ENCODE data around the gene AGTRAP. TPM values are rescaled to one million over a fixed set of nuclear protein-coding genes. Genes with fewer than 3 reads are reported as not detected.

Gene AGTRAP
- total and polyA plus RNA-seq, 9 of the 15 experiments (the other 6 are each of a cell fraction or from before 2014, with no cell fraction given) = 26.8 to 105 (median 57.5) TPM

DNA sequence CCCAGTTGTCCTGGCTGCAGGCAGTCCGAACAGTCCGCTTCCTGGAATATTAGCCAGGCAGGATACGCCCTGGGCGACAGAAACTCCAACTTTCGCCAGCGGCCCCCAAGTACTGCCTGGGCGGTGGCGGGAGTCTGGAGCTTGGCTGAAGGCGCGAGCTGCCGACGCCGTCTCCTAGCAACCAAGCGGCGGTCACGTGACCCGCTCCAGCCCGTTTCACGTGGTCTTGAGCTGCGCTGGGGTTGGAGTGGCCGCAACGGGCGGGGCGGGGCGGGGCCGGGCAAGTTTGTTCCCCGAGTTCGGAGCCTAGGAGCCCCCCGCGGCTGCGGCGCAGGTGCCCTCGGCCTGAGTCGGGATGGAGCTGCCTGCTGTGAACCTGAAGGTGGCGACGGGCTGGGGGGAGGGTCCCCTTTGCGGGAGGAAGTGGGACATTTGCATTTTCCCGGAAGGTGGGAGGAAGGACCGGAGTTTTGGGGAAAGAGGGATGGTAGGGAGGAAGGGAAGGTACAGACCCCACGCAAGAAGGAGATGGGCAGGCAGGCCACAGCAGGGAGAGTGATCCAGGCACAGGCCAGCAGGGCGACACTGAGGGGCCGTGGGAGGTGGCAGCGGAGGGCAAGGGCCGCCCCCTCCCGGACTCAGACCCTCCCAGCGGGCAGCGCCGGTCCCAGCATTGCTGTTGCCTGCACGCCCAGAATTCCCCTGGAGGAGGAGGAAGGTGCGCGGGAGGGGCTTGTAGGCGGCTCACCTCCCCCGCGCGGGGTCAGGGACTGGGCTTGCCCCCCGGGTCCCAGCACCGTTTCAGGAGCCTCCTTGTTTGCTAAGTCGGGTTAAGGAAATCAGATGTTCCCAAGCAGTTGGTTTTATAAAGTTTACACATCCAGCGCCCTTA lies at the start of gene AGTRAP (continued):
- TF ChIP-seq SREBF2 (CRISPR knock-in tag; IDR thresholded peaks at IDR 0.05) (0 out of 2 replicates have a peak, but pooled peaks have one; percentile 72), HDAC1 (IDR thresholded peaks at IDR 0.05) (peak in 1 of 2 experiments; percentile 94; a peak in 2 of 4 replicates), ZNF232 (CRISPR knock-in tag; IDR thresholded peaks at IDR 0.05) (0 out of 2 replicates have a peak, but pooled peaks have one; percentile 51), KLF6 (CRISPR knock-in tag; IDR thresholded peaks at IDR 0.05; ENCODE audit: borderline replicate concordance) (peak; percentile 7; the same call in 1 of the 2 replicates), PHF20 (IDR thresholded peaks at IDR 0.05; ENCODE audit: partially characterized antibody) (peak; percentile 66), TBP (optimal IDR thresholded peaks at IDR 0.05; ENCODE audit: low read depth, low read length) (peak; percentile 22), POLR2AphosphoS5 (IDR thresholded peaks at IDR 0.05; ENCODE audit: control insufficient read depth, insufficient read depth, low read depth, low read length) (peak; percentile 33), FOXA3 (CRISPR knock-in tag; conservative IDR thresholded peaks at IDR 0.05 in 1 of 2, IDR thresholded peaks at IDR 0.05 in 1 of 2) (peak in 1 of 2 experiments; percentile 50; a peak in 1 of 4 replicates)
- TF ChIP-seq, protein P1, sequence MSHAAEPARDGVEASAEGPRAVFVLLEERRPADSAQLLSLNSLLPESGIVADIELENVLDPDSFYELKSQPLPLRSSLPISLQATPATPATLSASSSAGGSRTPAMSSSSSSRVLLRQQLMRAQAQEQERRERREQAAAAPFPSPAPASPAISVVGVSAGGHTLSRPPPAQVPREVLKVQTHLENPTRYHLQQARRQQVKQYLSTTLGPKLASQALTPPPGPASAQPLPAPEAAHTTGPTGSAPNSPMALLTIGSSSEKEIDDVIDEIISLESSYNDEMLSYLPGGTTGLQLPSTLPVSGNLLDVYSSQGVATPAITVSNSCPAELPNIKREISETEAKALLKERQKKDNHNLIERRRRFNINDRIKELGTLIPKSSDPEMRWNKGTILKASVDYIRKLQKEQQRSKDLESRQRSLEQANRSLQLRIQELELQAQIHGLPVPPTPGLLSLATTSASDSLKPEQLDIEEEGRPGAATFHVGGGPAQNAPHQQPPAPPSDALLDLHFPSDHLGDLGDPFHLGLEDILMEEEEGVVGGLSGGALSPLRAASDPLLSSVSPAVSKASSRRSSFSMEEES (CRISPR knock-in tag; IDR thresholded peaks at IDR 0.05) = peak; percentile 100
- TF ChIP-seq, protein P2, sequence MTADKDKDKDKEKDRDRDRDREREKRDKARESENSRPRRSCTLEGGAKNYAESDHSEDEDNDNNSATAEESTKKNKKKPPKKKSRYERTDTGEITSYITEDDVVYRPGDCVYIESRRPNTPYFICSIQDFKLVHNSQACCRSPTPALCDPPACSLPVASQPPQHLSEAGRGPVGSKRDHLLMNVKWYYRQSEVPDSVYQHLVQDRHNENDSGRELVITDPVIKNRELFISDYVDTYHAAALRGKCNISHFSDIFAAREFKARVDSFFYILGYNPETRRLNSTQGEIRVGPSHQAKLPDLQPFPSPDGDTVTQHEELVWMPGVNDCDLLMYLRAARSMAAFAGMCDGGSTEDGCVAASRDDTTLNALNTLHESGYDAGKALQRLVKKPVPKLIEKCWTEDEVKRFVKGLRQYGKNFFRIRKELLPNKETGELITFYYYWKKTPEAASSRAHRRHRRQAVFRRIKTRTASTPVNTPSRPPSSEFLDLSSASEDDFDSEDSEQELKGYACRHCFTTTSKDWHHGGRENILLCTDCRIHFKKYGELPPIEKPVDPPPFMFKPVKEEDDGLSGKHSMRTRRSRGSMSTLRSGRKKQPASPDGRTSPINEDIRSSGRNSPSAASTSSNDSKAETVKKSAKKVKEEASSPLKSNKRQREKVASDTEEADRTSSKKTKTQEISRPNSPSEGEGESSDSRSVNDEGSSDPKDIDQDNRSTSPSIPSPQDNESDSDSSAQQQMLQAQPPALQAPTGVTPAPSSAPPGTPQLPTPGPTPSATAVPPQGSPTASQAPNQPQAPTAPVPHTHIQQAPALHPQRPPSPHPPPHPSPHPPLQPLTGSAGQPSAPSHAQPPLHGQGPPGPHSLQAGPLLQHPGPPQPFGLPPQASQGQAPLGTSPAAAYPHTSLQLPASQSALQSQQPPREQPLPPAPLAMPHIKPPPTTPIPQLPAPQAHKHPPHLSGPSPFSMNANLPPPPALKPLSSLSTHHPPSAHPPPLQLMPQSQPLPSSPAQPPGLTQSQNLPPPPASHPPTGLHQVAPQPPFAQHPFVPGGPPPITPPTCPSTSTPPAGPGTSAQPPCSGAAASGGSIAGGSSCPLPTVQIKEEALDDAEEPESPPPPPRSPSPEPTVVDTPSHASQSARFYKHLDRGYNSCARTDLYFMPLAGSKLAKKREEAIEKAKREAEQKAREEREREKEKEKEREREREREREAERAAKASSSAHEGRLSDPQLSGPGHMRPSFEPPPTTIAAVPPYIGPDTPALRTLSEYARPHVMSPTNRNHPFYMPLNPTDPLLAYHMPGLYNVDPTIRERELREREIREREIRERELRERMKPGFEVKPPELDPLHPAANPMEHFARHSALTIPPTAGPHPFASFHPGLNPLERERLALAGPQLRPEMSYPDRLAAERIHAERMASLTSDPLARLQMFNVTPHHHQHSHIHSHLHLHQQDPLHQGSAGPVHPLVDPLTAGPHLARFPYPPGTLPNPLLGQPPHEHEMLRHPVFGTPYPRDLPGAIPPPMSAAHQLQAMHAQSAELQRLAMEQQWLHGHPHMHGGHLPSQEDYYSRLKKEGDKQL (CRISPR knock-in tag; IDR thresholded peaks at IDR 0.05; ENCODE audit: borderline replicate concordance) = no peak; the same call in 1 of the 2 replicates
- TF ChIP-seq, protein P3, sequence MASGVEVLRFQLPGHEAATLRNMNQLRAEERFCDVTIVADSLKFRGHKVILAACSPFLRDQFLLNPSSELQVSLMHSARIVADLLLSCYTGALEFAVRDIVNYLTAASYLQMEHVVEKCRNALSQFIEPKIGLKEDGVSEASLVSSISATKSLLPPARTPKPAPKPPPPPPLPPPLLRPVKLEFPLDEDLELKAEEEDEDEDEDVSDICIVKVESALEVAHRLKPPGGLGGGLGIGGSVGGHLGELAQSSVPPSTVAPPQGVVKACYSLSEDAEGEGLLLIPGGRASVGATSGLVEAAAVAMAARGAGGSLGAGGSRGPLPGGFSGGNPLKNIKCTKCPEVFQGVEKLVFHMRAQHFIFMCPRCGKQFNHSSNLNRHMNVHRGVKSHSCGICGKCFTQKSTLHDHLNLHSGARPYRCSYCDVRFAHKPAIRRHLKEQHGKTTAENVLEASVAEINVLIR (CRISPR knock-in tag; IDR thresholded peaks at IDR 0.05) = peak; percentile 1; the same call in 1 of the 2 replicates
- TF ChIP-seq, protein P4, sequence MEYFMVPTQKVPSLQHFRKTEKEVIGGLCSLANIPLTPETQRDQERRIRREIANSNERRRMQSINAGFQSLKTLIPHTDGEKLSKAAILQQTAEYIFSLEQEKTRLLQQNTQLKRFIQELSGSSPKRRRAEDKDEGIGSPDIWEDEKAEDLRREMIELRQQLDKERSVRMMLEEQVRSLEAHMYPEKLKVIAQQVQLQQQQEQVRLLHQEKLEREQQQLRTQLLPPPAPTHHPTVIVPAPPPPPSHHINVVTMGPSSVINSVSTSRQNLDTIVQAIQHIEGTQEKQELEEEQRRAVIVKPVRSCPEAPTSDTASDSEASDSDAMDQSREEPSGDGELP (CRISPR knock-in tag; IDR thresholded peaks at IDR 0.05; ENCODE audit: borderline replicate concordance) = peak; percentile 81
- TF ChIP-seq, protein P5, sequence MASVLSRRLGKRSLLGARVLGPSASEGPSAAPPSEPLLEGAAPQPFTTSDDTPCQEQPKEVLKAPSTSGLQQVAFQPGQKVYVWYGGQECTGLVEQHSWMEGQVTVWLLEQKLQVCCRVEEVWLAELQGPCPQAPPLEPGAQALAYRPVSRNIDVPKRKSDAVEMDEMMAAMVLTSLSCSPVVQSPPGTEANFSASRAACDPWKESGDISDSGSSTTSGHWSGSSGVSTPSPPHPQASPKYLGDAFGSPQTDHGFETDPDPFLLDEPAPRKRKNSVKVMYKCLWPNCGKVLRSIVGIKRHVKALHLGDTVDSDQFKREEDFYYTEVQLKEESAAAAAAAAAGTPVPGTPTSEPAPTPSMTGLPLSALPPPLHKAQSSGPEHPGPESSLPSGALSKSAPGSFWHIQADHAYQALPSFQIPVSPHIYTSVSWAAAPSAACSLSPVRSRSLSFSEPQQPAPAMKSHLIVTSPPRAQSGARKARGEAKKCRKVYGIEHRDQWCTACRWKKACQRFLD (CRISPR knock-in tag; IDR thresholded peaks at IDR 0.05) = peak; percentile 64; the same call in 1 of the 2 replicates
